ENCODE data around the gene RHAG. TPM values are rescaled to one million over a fixed set of nuclear protein-coding genes. Genes with fewer than 3 reads are reported as not detected.
"Not testable (repeated sequence)": the region's sequence is repeated elsewhere in the genome, so short reads cannot be mapped to it uniquely, and the experiment has no call there.

RHAG gene
- total RNA-seq, 2 experiments from 2014 or later = not detected

DNA sequence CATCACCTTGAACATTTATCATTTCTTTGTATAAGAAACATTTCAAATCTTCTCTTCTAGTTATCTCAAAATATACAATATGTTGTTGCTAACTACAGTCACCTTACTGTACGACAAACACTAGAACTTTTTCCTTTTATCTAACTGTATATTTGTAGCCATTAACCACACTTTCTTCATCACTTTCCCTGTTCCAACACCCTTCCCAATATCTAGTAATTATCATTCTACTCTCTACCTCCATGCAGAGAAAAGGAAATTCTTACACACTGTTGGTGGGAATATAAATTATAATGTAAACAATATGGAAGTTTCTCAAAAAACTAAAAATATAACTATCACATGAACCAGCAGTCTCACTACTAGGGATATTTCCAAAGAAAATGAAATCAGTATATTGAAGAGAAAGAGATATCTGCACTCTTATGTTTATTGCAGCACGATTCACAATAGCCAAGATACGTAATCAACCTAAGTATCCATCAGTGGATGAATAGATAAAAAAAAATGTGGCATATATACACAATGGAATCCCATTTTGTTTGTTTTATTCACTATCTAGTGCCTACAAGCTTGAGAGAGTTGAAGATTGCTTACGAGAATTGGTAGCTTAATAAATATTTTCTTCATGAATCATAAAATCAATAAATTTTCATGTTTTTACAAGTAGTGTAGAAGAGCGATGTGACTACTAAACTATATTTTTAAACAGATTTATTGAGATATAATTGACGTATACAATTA lies 2.4 kb downstream of the RHAG start:
- ATAC-seq = no peak
- CTCF ChIA-PET = no interaction called here

DNA sequence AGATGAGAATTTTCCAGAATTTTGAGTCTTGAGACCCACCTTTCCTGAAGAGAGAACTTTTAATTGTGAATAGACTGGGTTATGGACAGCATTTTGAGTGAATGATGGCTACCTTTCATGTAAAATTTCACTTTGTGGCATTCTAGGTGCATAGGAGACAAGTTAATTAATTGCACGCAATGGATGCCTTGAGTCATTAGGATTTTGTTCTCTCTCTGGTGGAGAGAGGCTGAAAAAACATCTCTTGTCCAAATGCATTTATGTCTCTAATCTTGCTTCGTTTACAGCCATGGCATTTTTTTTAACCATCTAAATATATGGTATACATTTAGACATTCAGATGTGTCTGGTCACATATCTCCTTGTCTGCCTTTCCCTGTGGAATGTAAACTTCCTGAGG lies 3.1 kb downstream of the RHAG start:
- no peak for ATAC-seq
- intact Hi-C loops (cut with DNase I, micrococcal nuclease) = no loop called here
- H3K4me1 Mint-ChIP-seq = no peaks in the 10 kb centered on the region
- POLR2A ChIA-PET = no interaction called here
- H3K36me3 Mint-ChIP-seq (ENCODE audit: low read depth) = no peaks in the 10 kb centered on the region
- no peak for DNase-seq
- H3K4me3 Mint-ChIP-seq = no peak overlapping the region
- H3K27ac Mint-ChIP-seq = no peak overlapping the region
- H3K27me3 Mint-ChIP-seq = peaks cover 2% of the 10 kb centered on the region
- CTCF ChIA-PET = no interaction called here
- H3K9me3 Mint-ChIP-seq (ENCODE audit: low read depth) = no peaks in the 10 kb centered on the region

More for the DNA sequence above, 2.4 kb downstream of the RHAG start:
- no peaks in the 10 kb centered on the region for H3K36me3 Mint-ChIP-seq (ENCODE audit: low read depth)
- DNase-seq = no peak
- H3K9me3 Mint-ChIP-seq (ENCODE audit: low read depth) = no peaks in the 10 kb centered on the region
- peaks cover 5% of the 10 kb centered on the region for H3K27me3 Mint-ChIP-seq
- POLR2A ChIA-PET = no interaction called here
- H3K4me3 Mint-ChIP-seq = no peak overlapping the region
- no peaks in the 10 kb centered on the region for H3K4me1 Mint-ChIP-seq
- intact Hi-C loops (cut with DNase I, micrococcal nuclease) = no loop called here
- H3K27ac Mint-ChIP-seq = no peak overlapping the region

DNA sequence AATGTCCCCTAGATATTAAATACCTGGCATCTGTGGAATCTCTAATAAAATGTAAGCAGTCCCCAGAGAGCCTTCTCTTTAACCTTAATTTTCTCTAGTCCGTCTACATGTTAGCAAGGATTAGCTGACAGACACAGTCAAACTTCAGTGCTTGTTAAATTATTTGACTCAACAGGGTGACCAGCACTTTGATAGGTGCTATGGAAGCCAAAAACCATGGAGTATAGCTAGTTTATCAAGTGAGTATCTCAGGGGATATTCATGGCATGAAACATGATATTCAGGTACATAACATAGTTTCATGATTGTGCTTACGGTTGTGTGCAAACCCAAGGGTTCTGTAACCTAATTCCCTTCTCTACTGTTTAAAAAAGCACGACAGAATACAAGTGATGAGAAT lies 3.9 kb downstream of the RHAG start:
- peaks cover 2% of the 10 kb centered on the region for H3K27me3 Mint-ChIP-seq
- H3K27ac Mint-ChIP-seq = no peak overlapping the region
- H3K4me1 Mint-ChIP-seq = no peaks in the 10 kb centered on the region
- ChIA-PET CTCF (no interaction called here), POLR2A (no interaction called here)
- ATAC-seq (no peak), DNase-seq (no peak)
- H3K36me3 Mint-ChIP-seq (ENCODE audit: low read depth) = no peaks in the 10 kb centered on the region
- intact Hi-C loops (cut with DNase I, micrococcal nuclease) = no loop called here
- H3K4me3 Mint-ChIP-seq = no peak overlapping the region
- no peaks in the 10 kb centered on the region for H3K9me3 Mint-ChIP-seq (ENCODE audit: low read depth)

DNA sequence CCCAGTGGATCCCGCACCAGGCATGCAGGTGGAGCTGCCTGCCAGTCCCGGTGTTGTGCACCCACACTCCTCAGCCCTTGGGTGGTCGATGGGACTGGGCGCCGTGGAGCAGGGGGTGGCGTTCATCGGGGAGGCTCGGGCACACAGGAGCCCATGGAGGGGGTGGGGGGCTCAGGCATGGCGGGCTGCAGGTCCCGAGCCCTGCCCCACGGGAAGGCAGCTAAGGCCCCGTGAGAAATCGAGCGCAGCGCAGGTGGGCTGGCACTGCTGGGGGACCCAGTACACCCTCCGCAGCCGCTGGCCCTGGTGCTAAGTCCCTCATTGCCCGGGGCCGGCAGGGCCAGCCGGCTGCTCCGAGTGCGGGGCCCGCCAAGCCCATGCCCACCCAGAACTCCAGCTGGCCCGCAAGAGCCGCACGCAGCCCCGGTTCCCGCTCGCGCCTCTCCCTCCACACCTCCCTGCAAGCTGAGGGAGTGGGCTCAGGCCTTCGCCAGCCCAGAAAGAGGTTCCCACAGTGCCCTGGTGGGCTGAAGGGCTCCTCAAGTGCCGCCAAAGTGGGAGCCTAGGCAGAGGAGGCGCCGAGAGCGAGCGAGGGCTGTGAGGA lies 7.1 kb downstream of the RHAG start:
- H3K4me1 Mint-ChIP-seq = not testable (repeated sequence)

DNA sequence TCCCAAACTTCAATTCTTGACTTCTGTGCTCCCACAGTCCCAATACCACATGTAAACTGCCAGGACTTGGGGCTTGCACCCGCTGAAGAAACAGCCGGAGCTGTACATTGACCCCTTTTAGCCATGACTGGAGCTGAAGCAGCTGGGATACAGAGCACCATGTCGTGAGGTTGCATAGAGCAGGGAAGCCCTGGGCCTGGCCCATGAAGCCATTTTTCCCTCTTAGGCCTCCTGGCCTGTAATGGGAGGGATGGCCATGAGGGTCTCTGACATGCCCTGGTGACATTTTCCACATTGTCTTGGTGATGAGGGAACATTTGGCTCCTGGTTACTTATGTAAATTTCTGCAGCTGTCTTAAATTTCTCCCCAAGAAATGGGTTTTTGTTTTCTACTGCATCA lies 9.8 kb downstream of the RHAG start:
- H3K27ac Mint-ChIP-seq = no peak overlapping the region
- no peak for ATAC-seq
- no peak for DNase-seq
- no peaks in the 10 kb centered on the region for H3K9me3 Mint-ChIP-seq (ENCODE audit: low read depth)
- H3K27me3 Mint-ChIP-seq = peaks cover 4% of the 10 kb centered on the region
- intact Hi-C loops (cut with DNase I, micrococcal nuclease) = no loop called here
- no peaks in the 10 kb centered on the region for H3K36me3 Mint-ChIP-seq (ENCODE audit: low read depth)
- ChIA-PET POLR2A (no interaction called here), CTCF (interaction anchor here (1.0 kb wide), 1 partner anchor 17 kb away, joined by 3 read pairs; no protein-coding TSS in a partner anchor)
- H3K4me1 Mint-ChIP-seq = no peaks in the 10 kb centered on the region
- H3K4me3 Mint-ChIP-seq = no peak overlapping the region

More for the DNA sequence above, 7.1 kb downstream of the RHAG start:
- DNase-seq; CTCF ChIA-PET; H3K36me3 Mint-ChIP-seq (ENCODE audit: low read depth); H3K4me3 Mint-ChIP-seq; H3K27me3 Mint-ChIP-seq; POLR2A ChIA-PET; H3K9me3 Mint-ChIP-seq (ENCODE audit: low read depth); intact Hi-C loops (cut with DNase I, micrococcal nuclease); ATAC-seq; H3K27ac Mint-ChIP-seq: not testable (repeated sequence)

DNA sequence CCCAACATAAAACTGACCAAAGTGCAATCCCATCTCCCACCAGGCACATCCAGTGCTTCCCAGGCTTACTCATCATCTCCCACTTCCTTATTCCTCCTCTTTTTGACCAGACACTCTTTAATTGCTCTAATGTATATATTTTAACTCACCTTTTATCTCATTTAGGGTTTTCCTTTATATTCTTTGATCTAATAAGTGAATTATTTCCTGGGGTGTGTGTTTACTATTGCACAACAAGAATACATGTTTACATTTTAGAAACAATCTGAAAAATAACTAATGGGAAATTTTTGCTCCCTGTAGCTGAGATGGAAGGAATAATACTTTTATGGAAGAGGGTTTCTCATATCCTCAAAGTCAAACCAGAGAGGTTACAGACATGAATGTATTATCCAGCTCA lies 18.4 kb downstream of the RHAG start:
- no peak for DNase-seq
- Mint-ChIP-seq H3K36me3 (ENCODE audit: low read depth) (no peaks in the 10 kb centered on the region), H3K27me3 (no peaks in the 10 kb centered on the region), H3K4me1 (no peaks in the 10 kb centered on the region), H3K4me3 (no peak overlapping the region), H3K27ac (no peak overlapping the region), H3K9me3 (ENCODE audit: low read depth) (no peaks in the 10 kb centered on the region)
- POLR2A ChIA-PET = no interaction called here
- CTCF ChIA-PET = no interaction called here
- intact Hi-C loops (cut with DNase I, micrococcal nuclease) = no loop called here
- no peak for ATAC-seq

DNA sequence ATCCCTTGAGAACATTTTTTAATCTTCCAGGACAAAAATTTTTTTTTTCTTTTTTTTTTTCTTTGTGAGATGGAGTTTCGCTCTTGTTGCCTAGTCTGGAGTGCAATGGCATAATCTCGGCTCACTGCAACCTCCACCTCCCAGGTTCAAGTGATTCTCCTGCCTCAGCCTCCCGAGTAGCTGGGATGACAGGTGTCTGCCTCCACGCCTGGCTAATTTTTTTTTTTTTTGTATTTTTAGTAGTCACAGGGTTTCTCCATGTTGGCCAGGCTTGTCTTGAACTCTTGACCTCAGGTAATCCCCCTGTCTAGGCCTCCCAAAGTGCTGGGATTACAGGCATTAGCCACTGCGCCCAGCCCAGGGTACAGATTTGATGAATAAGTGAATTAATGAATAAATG lies 22.5 kb downstream of the RHAG start:
- POLR2A ChIA-PET; H3K27ac Mint-ChIP-seq; H3K27me3 Mint-ChIP-seq; intact Hi-C loops (cut with DNase I, micrococcal nuclease); CTCF ChIA-PET; H3K9me3 Mint-ChIP-seq (ENCODE audit: low read depth); DNase-seq; ATAC-seq; H3K4me1 Mint-ChIP-seq; H3K4me3 Mint-ChIP-seq; H3K36me3 Mint-ChIP-seq (ENCODE audit: low read depth): not testable (repeated sequence)

DNA sequence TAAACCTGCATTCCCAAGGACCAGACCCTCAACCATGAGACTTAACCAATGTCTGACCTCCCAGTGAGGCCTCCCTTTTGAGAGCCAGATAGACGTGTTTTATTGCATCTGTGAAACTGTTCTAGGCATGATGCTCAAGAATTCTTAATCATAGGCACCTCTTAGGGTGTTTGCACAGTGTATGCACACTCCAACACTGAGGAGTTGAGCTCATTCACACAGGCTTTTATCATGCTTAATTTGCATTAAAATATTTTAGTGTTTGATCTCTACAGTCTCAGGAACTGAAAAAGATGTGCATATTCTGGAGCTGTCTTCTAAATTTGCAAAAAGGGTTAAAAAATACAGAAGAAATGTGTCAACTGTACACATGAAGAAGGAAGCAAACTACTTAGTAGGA lies 27.4 kb downstream of the RHAG start:
- DNase-seq = no peak
- Mint-ChIP-seq H3K4me1 (no peaks in the 10 kb centered on the region), H3K27me3 (peaks cover 8% of the 10 kb centered on the region), H3K36me3 (ENCODE audit: low read depth) (no peaks in the 10 kb centered on the region), H3K4me3 (no peak overlapping the region), H3K9me3 (ENCODE audit: low read depth) (no peaks in the 10 kb centered on the region), H3K27ac (no peak overlapping the region)
- ATAC-seq = no peak
- ChIA-PET POLR2A (no interaction called here), CTCF (interaction anchor here (1.1 to 4.7 kb wide), 2 partner anchors 18 to 78 kb away, joined by 3 to 26 read pairs; no protein-coding TSS in a partner anchor)
- intact Hi-C loops (cut with DNase I, micrococcal nuclease) = no loop called here

DNA sequence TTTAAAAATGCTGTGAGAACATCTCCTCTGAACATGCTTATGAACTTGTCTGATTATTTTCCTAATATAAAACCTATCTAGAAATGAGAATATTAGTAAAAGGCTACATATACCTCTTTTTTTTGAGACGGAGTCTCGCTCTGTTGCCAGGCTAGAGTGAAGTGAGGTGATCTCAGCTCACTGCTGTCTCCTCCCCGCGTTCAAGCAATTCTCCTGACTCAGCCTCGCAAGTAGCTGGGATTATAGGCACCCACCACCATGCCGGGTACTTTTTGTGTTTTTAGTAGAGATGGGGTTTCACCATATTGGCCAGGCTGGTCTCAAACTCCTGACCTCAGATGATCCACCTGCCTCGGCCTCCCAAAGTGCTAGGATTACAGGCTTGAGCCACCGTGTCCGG lies 28.4 kb downstream of the RHAG start:
- H3K4me3 Mint-ChIP-seq; H3K36me3 Mint-ChIP-seq (ENCODE audit: low read depth); DNase-seq; H3K27ac Mint-ChIP-seq; ATAC-seq; H3K4me1 Mint-ChIP-seq; POLR2A ChIA-PET; intact Hi-C loops (cut with DNase I, micrococcal nuclease); H3K9me3 Mint-ChIP-seq (ENCODE audit: low read depth); H3K27me3 Mint-ChIP-seq: not testable (repeated sequence)
- CTCF ChIA-PET = interaction anchor here (4.7 kb wide), 1 partner anchor 77 kb away, joined by 26 read pairs; no protein-coding TSS in a partner anchor

DNA sequence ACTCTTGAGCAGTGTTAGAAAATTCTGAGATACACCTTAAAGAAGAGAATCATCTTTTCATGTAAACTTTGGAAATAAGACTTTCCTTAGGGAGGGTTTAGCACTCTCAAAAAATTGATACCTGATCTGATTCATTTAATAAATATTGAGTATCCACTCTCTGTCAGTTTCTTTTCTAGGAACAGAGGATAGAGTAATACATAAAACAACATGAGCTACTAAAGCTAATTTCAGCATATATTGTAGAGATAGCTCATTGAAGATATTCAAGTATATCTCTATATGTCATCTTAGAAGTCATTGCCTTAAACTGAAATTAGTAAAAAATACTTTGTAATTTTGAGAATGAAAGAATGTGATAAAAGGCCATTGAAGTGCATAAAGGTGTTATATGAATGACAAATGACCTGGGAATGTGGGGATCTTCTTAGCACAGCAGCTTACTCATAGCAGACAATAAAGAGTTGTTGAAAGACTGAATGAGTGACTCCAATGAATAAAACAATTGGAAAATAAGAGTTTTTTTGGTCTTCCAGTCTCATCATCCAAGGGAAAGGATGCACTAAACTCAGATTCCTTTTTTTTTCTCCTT lies 29.2 kb downstream of the RHAG start:
- Mint-ChIP-seq H3K27me3 (peaks cover 4% of the 10 kb centered on the region), H3K4me3 (no peak overlapping the region), H3K36me3 (ENCODE audit: low read depth) (no peaks in the 10 kb centered on the region), H3K4me1 (no peaks in the 10 kb centered on the region), H3K9me3 (ENCODE audit: low read depth) (no peaks in the 10 kb centered on the region), H3K27ac (no peak overlapping the region)
- ATAC-seq (no peak), DNase-seq (no peak)
- ChIA-PET CTCF (interaction anchor here (1.3 to 3.8 kb wide), 4 partner anchors 12 to 77 kb away, joined by 3 to 24 read pairs (median 7); no protein-coding TSS in a partner anchor), POLR2A (no interaction called here)
- intact Hi-C loops (cut with DNase I, micrococcal nuclease) = loop anchor here (1.0 kb wide), 1 partner anchor 75 kb away; no protein-coding TSS in a partner anchor

DNA sequence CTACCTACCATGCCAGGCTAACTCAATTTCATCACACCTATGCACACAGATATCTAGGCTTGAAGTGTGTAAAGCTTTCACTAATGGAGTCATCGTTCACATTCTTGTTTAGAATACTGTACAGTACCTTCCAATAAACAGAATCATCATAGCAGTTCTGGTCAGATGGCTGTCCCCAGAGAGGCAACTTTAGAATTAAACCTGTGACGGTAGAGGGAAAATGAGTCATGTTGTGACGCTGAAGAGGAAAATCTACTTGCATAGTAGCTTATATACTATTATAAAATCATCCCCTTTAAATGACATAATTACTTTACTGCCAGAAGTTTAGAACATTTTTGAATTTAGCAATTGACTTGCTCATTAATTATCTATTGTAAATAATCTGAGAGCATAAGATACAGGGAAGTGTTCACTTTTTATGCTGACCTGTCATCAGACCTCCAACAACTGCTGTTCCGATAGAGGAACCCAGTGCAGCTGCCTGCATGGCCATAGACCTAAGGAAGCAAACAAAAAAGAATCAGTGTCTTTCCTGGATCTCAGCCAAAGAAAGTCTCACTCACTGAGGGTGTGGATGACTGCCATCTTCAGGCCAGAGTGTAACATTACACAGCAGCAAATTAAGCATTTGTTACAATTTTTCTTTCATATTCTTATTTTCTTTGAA lies 29.8 kb downstream of the RHAG start:
- ATAC-seq (no peak), DNase-seq (peak; percentile 25)
- Mint-ChIP-seq H3K27me3 (peaks cover 4% of the 10 kb centered on the region), H3K4me1 (no peaks in the 10 kb centered on the region), H3K36me3 (ENCODE audit: low read depth) (no peaks in the 10 kb centered on the region), H3K4me3 (no peak overlapping the region), H3K27ac (no peak overlapping the region), H3K9me3 (ENCODE audit: low read depth) (no peaks in the 10 kb centered on the region)
- intact Hi-C loops (cut with DNase I, micrococcal nuclease) = loop anchor here (1.0 kb wide), 1 partner anchor 75 kb away; no protein-coding TSS in a partner anchor
- ChIA-PET CTCF (interaction anchor here (1.0 to 3.8 kb wide), 9 partner anchors 11 to 76 kb away, joined by 3 to 24 read pairs (median 4); no protein-coding TSS in a partner anchor), POLR2A (no interaction called here)

All from activated CD4-positive, alpha-beta T cell treated with anti-CD3 and anti-CD28 coated beads for 36 hours (primary cell).